HepG2 (cell line): ENCODE data around the gene AKAP8. TPM values are rescaled to one million over a fixed set of nuclear protein-coding genes. Genes with fewer than 3 reads are reported as not detected.

Experiments used
- CBFB ChIP-seq: sonication (generic); formaldehyde crosslinking; IDR thresholded peaks from 2 replicates; pipeline ENCODE4 v1.4.0; 2020; ENCODE audit warnings: missing genetic modification reagents
- ELF4 ChIP-seq: sonication (generic); formaldehyde crosslinking; IDR thresholded peaks from 2 replicates; pipeline ENCODE4 v1.5.0; 2020; ENCODE audit warnings: missing genetic modification reagents, mild to moderate bottlenecking, moderate library complexity, borderline replicate concordance
- HOXD1 ChIP-seq: sonication (generic); formaldehyde crosslinking; IDR thresholded peaks from 2 replicates; pipeline ENCODE4 v1.5.0; 2020; ENCODE audit warnings: missing genetic modification reagents
- ISL2 ChIP-seq: sonication (generic); formaldehyde crosslinking; IDR thresholded peaks from 2 replicates; pipeline ENCODE4 v1.5.0; 2020; ENCODE audit warnings: missing genetic modification reagents
- LCORL ChIP-seq, 2 experiments: fragments of 450-650 bp in 1 of 2; sonication (generic) in 1 of 2; formaldehyde crosslinking in 1 of 2; IDR thresholded peaks; 2 replicates each; pipeline versions ENCODE4 v1.5.0 to v1.6.1; 2017 to 2020; ENCODE audit warnings: antibody characterized with exemption in 1 of 2, missing genetic modification reagents in 1 of 2
- NR1H2 ChIP-seq: sonication (generic); formaldehyde crosslinking; IDR thresholded peaks from 2 replicates; pipeline ENCODE4 v1.8.1; 2022; ENCODE audit warnings: low read depth, missing genetic modification reagents, borderline replicate concordance
- RARG ChIP-seq: sonication (generic); formaldehyde crosslinking; IDR thresholded peaks from 2 replicates; pipeline ENCODE4 v1.4.0; 2020; ENCODE audit warnings: low read depth, mild to moderate bottlenecking, missing genetic modification reagents
- RBAK ChIP-seq: sonication (generic); formaldehyde crosslinking; IDR thresholded peaks from 2 replicates; pipeline ENCODE4 v1.5.1; 2020; ENCODE audit warnings: mild to moderate bottlenecking, missing genetic modification reagents
- SMAD9 ChIP-seq: sonication (generic); formaldehyde crosslinking; IDR thresholded peaks from 2 replicates; pipeline ENCODE4 v1.5.1; 2020; ENCODE audit warnings: mild to moderate bottlenecking, missing genetic modification reagents
- ZFY ChIP-seq: sonication (generic); formaldehyde crosslinking; IDR thresholded peaks from 2 replicates; pipeline ENCODE4 v1.4.0; 2020; ENCODE audit warnings: missing genetic modification reagents
- ZNF383 ChIP-seq: sonication (generic); formaldehyde crosslinking; IDR thresholded peaks from 2 replicates; pipeline ENCODE4 v1.4.0; 2020; ENCODE audit warnings: missing genetic modification reagents, mild to moderate bottlenecking, borderline replicate concordance
- ZNF782 ChIP-seq: sonication (generic); formaldehyde crosslinking; IDR thresholded peaks from 2 replicates; pipeline ENCODE4 v1.4.0; 2020; ENCODE audit warnings: missing genetic modification reagents, mild to moderate bottlenecking, borderline replicate concordance
- ZNF878 ChIP-seq: sonication (generic); formaldehyde crosslinking; IDR thresholded peaks from 2 replicates; pipeline ENCODE4 v1.8.1; 2023; ENCODE audit warnings: mild to moderate bottlenecking, missing genetic modification reagents, moderate library complexity
- polyA plus RNA-seq, 8 experiments: library from polyadenylated mRNA; depleted of rRNA in 3 of 8; stranded (reverse) in 7 of 8; unstranded in 1 of 8; fragments of >200 nt; fragmentation: Illumina TruSeq in 4 of 8; extraction: Trizol in 4 of 8; gene quantifications; 2 replicates each; pipeline versions ENCODE4 v1.2.1 to v1.2.3, GENCODE V29; 2011 to 2016; ENCODE audit warnings: low read depth in 4 of 8, missing spikeins in 1 of 8, mixed read lengths in 1 of 8; ENCODE audit not compliant: insufficient read depth in 1 of 8
- total RNA-seq, 5 experiments: library from RNA; depleted of rRNA; stranded (reverse); fragments of >200 nt; fragmentation: Illumina TruSeq; extraction: Trizol; gene quantifications; 2 replicates each; pipeline ENCODE4 v1.2.3, GENCODE V29; 2016; ENCODE audit warnings: low read depth in 1 of 5
- TF ChIP-seq, protein P1 (sequence below): sonication (generic); formaldehyde crosslinking; IDR thresholded peaks from 2 replicates; pipeline ENCODE4 v1.4.0; 2020; ENCODE audit warnings: mild to moderate bottlenecking, missing genetic modification reagents
- TF ChIP-seq, protein P2 (sequence below): IDR thresholded peaks from 2 replicates; pipeline ENCODE4 v1.6.1; 2012; ENCODE audit warnings: inconsistent platforms
- TF ChIP-seq, protein P3 (sequence below): sonication (generic); formaldehyde crosslinking; IDR thresholded peaks from 2 replicates; pipeline ENCODE4 v1.5.1; 2020; ENCODE audit warnings: mild to moderate bottlenecking, moderate library complexity, missing genetic modification reagents
- TF ChIP-seq, protein P4 (sequence below): sonication (generic); formaldehyde crosslinking; conservative IDR thresholded peaks from 2 replicates; pipeline ENCODE4 v1.4.0; 2020; ENCODE audit warnings: missing genetic modification reagents

The AKAP8 gene
- total and polyA plus RNA-seq, 2 of the 13 experiments (the other 11 are each of a cell fraction or from before 2014, with no cell fraction given), result 15.9 to 22.1 TPM

DNA sequence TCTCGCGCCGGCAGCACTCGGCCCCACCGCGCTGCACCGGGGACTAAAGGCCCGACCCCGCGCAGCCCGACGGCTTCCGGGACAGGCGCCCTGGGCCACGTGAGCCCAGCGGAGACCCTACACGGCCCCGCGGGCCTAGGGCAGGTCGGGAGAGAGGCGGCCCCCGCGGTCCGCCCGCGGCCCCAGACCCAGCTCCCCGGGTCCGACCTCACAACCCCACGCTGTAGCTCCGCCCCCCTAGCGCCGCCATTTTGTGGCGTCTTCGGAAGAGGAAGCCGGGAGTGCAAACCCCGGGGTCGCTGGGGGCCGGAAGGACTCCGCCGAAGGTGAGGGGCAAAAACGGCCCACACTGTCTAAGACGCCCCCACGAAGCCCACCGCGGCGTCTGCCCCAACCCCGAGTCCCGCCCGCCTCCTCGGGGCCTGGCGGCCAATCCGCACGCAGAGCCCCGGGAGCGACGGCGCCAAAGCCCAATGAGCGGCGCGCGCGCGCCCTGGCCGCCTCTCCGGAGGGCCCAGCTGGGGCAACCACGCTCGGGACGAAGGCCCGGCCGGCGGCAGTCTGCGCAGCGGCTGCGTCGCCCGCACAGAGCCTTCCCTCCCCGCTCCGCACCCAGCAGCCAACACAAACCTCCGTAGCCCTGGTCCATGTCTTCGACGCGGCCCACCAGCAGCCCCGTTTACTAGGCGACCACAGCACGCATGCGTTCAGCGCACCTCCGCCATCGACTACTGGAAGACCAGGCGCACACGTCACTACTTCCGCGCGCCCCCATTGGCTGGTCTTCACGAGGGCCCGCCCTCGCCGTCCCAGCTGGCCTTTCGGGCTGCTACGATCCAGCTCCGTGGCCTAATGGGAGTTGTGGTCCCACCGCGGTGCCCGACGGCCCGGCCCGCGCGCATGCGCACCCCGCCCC is at the start of gene AKAP8 (continued):
- TF ChIP-seq, protein P1, sequence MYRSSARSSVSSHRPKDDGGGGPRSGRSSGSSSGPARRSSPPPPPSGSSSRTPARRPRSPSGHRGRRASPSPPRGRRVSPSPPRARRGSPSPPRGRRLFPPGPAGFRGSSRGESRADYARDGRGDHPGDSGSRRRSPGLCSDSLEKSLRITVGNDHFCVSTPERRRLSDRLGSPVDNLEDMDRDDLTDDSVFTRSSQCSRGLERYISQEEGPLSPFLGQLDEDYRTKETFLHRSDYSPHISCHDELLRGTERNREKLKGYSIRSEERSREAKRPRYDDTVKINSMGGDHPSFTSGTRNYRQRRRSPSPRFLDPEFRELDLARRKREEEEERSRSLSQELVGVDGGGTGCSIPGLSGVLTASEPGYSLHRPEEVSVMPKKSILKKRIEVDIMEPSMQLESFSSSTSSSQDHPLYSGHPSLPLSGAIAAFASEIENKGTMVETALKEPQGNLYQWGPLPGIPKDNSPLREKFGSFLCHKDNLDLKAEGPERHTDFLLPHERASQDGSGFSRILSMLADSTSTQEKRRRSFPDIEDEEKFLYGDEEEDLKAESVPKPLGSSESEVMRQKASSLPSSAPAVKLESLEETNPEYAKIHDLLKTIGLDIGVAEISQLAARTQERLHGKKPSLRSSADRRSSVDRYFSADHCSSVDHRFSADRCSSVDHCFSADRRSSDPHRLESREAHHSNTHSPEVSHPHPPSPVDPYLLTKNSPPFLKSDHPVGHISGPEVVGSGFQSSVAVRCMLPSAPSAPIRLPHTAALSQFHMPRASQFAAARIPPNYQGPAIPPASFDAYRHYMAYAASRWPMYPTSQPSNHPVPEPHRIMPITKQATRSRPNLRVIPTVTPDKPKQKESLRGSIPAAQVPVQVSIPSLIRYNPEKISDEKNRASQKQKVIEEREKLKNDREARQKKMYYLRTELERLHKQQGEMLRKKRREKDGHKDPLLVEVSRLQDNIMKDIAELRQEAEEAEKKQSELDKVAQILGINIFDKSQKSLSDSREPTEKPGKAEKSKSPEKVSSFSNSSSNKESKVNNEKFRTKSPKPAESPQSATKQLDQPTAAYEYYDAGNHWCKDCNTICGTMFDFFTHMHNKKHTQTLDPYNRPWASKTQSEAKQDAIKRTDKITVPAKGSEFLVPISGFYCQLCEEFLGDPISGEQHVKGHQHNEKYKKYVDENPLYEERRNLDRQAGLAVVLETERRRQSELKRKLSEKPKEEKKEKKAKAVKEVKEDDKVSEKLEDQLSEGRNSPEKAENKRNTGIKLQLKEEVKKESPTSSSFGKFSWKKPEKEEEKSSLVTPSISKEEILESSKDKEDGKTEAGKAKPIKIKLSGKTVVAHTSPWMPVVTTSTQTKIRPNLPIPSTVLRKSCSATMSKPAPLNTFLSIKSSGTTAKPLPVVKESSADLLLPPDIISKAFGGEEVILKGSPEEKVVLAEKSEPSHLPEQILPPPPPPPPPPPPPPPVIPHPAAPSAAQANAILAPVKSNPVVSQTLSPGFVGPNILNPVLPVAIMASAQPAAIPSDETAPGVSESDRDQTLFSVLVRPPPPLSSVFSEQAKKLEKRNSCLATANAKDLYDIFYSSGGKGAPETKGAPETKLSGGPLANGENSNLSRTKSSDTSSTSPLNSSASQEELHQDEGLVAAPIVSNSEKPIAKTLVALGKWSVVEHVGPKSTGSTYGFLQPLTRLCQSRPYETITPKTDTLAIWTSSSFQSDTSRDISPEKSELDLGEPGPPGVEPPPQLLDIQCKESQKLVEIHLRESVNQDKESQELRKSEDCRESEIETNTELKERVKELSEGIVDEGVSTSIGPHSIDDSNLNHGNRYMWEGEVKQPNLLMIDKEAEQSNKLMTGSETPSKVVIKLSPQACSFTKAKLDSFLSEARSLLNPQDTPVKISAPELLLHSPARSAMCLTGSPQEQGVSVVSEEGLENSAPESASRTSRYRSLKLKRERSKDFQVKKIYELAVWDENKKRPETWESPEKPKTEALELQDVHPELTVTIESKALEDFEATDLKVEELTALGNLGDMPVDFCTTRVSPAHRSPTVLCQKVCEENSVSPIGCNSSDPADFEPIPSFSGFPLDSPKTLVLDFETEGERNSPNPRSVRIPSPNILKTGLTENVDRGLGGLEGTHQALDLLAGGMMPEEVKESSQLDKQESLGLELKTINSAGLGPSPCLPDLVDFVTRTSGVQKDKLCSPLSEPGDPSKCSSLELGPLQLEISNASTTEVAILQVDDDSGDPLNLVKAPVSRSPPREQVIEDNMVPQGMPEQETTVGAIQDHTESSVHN (CRISPR knock-in tag), result peak; percentile 100
- TF ChIP-seq ZFY (CRISPR knock-in tag) (peak; percentile 97), CBFB (CRISPR knock-in tag) (no peak; the same call in 1 of the 2 replicates), RARG (CRISPR knock-in tag) (no peak), HOXD1 (no peak; the same call in 1 of the 2 replicates), ISL2 (CRISPR knock-in tag) (peak; percentile 32; the same call in 1 of the 2 replicates), ZNF383 (CRISPR knock-in tag) (no peak), ZNF782 (CRISPR knock-in tag) (peak; percentile 24; the same call in 1 of the 2 replicates), NR1H2 (CRISPR knock-in tag) (no peak; the same call in 1 of the 2 replicates), ZNF878 (no peak), ELF4 (CRISPR knock-in tag) (no peak; the same call in 1 of the 2 replicates), RBAK (no peak), SMAD9 (CRISPR knock-in tag) (0 out of 2 replicates have a peak, but pooled peaks have one; percentile 14), LCORL (IDR thresholded peaks at IDR 0.05) (no peak), LCORL (CRISPR knock-in tag; IDR thresholded peaks at IDR 0.05) (no peak)
- TF ChIP-seq, protein P2, sequence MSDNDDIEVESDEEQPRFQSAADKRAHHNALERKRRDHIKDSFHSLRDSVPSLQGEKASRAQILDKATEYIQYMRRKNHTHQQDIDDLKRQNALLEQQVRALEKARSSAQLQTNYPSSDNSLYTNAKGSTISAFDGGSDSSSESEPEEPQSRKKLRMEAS, result peak; percentile 78; the same call in 1 of the 2 replicates
- TF ChIP-seq, protein P3, sequence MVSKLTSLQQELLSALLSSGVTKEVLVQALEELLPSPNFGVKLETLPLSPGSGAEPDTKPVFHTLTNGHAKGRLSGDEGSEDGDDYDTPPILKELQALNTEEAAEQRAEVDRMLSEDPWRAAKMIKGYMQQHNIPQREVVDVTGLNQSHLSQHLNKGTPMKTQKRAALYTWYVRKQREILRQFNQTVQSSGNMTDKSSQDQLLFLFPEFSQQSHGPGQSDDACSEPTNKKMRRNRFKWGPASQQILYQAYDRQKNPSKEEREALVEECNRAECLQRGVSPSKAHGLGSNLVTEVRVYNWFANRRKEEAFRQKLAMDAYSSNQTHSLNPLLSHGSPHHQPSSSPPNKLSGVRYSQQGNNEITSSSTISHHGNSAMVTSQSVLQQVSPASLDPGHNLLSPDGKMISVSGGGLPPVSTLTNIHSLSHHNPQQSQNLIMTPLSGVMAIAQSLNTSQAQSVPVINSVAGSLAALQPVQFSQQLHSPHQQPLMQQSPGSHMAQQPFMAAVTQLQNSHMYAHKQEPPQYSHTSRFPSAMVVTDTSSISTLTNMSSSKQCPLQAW, result no peak
- TF ChIP-seq, protein P4, sequence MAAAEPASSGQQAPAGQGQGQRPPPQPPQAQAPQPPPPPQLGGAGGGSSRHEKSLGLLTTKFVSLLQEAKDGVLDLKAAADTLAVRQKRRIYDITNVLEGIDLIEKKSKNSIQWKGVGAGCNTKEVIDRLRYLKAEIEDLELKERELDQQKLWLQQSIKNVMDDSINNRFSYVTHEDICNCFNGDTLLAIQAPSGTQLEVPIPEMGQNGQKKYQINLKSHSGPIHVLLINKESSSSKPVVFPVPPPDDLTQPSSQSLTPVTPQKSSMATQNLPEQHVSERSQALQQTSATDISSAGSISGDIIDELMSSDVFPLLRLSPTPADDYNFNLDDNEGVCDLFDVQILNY (CRISPR knock-in tag), result no peak
